Measurements from ENCODE around the gene GBX2. TPM values are rescaled to one million over a fixed set of nuclear protein-coding genes. Genes with fewer than 3 reads are reported as not detected.
A peak's percentile ranks its signal among the peaks of the same experiment; 100 is the strongest.

The GBX2 gene
- total RNA-seq, 1 experiment from 2014 or later: 0.31 TPM

DNA sequence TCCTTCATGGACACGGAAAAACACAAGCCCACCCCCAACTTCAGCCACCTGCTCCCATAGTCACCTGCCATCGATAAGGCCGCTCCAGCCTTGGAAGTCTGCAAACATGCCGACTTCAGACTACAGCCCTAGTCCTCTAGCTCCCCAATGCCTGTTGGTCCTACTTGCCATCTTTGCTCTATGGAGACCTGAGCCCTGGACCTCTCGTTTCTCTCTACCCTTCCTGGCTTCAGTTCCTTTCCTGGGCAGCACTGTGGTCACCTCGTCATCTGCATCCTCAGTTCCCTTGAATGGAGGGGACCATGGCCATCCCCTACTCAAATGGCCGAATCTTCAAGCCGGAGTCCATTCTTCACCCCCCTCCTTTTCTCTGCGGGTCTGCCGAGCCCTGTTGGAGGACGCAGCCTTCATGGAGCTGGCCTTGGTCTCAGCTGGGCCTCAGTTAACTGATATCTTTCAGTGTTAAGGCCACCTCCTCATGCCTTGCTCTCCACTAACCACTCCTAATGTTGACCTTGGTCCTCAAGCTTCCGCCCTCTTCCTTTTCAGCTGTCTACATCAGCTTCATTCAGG lies 47.7 kb upstream of the GBX2 start:
- no peaks in the 10 kb centered on the region for H3K79me1 ChIP-seq (ENCODE audit: insufficient read depth, low read depth, low read length, poor library complexity, severe bottlenecking)

More for the DNA sequence above, 47.7 kb upstream of the GBX2 start:
- H2BK20ac ChIP-seq (ENCODE audit: low read depth, low read length, poor library complexity, severe bottlenecking): no peak overlapping the region
- H3K27ac Mint-ChIP-seq: peak overlapping the region in 1 of 3 experiments; percentile 8; a peak in 1 of 7 replicates
- no peaks in the 10 kb centered on the region for H3K4me1 ChIP-seq (ENCODE audit: insufficient read depth, low read length)
- H3K9ac ChIP-seq (ENCODE audit: extremely low read depth, insufficient read length, low read length): no peak overlapping the region
- H3T11ph ChIP-seq (ENCODE audit: low read length): no peak overlapping the region
- H2AFZ ChIP-seq (ENCODE audit: low read length): no peak overlapping the region
- no peaks in the 10 kb centered on the region for H3K4me1 Mint-ChIP-seq
- no peak overlapping the region for H4K5ac ChIP-seq (ENCODE audit: insufficient read length, low read depth, low read length)
- H3K4me2 ChIP-seq (ENCODE audit: insufficient read depth, insufficient read length, low read length): no peak overlapping the region
- no CpG with 5 or more reads among the region's 12 CpGs for WGBS (ENCODE audit: extremely low coverage, insufficient read length, low lambda C conversion rate)
- H2BK15ac ChIP-seq (ENCODE audit: low read depth, low read length): no peak overlapping the region
- no peak overlapping the region for H2AK5ac ChIP-seq (ENCODE audit: insufficient read length, low read length)
- no peaks in the 10 kb centered on the region for H3K27me3 ChIP-seq (ENCODE audit: insufficient read depth, low read length)
- H3K4ac ChIP-seq (ENCODE audit: low read depth, low read length): no peak overlapping the region
- no peak overlapping the region for H2BK5ac ChIP-seq (ENCODE audit: insufficient read length, low read length)
- peaks cover 20% of the 10 kb centered on the region for H3K27me3 Mint-ChIP-seq (ENCODE audit: low read depth)
- no peak overlapping the region for H2BK12ac ChIP-seq (ENCODE audit: insufficient read length, low read depth, low read length)
- H3K18ac ChIP-seq (ENCODE audit: insufficient read length, low read depth, low read length): no peak overlapping the region
- no peaks in the 10 kb centered on the region for H3K36me3 Mint-ChIP-seq (ENCODE audit: insufficient read depth in 1 of 3, low read depth in 3 of 3)
- no peaks in the 10 kb centered on the region for H3K23me2 ChIP-seq (ENCODE audit: insufficient read length, low read depth, low read length, poor library complexity, severe bottlenecking)
- H3K9me3 Mint-ChIP-seq: no peaks in the 10 kb centered on the region
- no peak overlapping the region for H3K4me3 Mint-ChIP-seq
- no peaks in the 10 kb centered on the region for H3K9me3 ChIP-seq (ENCODE audit: control insufficient read depth, low read depth, low read length)
- H3K27ac ChIP-seq (ENCODE audit: insufficient read length, low read depth, low read length): no peak overlapping the region
- H4K8ac ChIP-seq (replicated peaks; ENCODE audit: insufficient read length, low read depth, low read length): no peak overlapping the region
- TF ChIP-seq, protein P1, sequence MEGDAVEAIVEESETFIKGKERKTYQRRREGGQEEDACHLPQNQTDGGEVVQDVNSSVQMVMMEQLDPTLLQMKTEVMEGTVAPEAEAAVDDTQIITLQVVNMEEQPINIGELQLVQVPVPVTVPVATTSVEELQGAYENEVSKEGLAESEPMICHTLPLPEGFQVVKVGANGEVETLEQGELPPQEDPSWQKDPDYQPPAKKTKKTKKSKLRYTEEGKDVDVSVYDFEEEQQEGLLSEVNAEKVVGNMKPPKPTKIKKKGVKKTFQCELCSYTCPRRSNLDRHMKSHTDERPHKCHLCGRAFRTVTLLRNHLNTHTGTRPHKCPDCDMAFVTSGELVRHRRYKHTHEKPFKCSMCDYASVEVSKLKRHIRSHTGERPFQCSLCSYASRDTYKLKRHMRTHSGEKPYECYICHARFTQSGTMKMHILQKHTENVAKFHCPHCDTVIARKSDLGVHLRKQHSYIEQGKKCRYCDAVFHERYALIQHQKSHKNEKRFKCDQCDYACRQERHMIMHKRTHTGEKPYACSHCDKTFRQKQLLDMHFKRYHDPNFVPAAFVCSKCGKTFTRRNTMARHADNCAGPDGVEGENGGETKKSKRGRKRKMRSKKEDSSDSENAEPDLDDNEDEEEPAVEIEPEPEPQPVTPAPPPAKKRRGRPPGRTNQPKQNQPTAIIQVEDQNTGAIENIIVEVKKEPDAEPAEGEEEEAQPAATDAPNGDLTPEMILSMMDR (conservative IDR thresholded peaks at IDR 0.05): no peak
- DNase-seq: peak; percentile 12
- H4K20me1 ChIP-seq (ENCODE audit: control insufficient read depth, insufficient read depth, insufficient read length): no peaks in the 10 kb centered on the region
- no peak overlapping the region for H3K23ac ChIP-seq (ENCODE audit: insufficient read length, low read depth, low read length)
- no peak overlapping the region for H3K56ac ChIP-seq (ENCODE audit: insufficient read length, low read depth, low read length)
- no peaks in the 10 kb centered on the region for H3K79me2 ChIP-seq (ENCODE audit: insufficient read depth, low read length)
- no peak overlapping the region for H3K14ac ChIP-seq (ENCODE audit: insufficient read depth, low read length)
- no peak overlapping the region for H4K91ac ChIP-seq (ENCODE audit: insufficient read length, low read depth, low read length)
- no peak overlapping the region for H2BK120ac ChIP-seq (ENCODE audit: low read depth, low read length, poor library complexity, severe bottlenecking)
